Lower leg skin (tissue), 4 donors: ENCODE results near the gene PCED1B. TPM values are rescaled to one million over a fixed set of nuclear protein-coding genes. Genes with fewer than 3 reads are reported as not detected.

ENCODE experiments used
- DNase-seq, 2 donors: peaks; one replicate each; pipeline ENCODE4 v3.0.0-alpha.2; 2019; ENCODE audit warnings: low spot score in 2 of 2
- H3K4me3 ChIP-seq: fragments of 200-600 bp; sonication (generic); 2 replicates; pipeline ENCODE4 v1.5.1; 2017; ENCODE audit warnings: mild to moderate bottlenecking, low read depth; ENCODE audit not compliant: poor library complexity, severe bottlenecking
- POLR2A ChIP-seq, 2 donors: fragments of 450-650 bp; IDR thresholded peaks; one replicate each; pipeline ENCODE4 v1.6.1; 2016 to 2017; ENCODE audit warnings: antibody characterized with exemption in 2 of 2, mild to moderate bottlenecking in 1 of 2, moderate library complexity in 1 of 2
- WGBS, 2 donors: methylation state at CpG; one replicate each; pipeline ENCODE4 v1.1.5; 2018; 5-methylcytosine and 5-hydroxymethylcytosine counted together
- intact Hi-C: fragments of 100-400 bp; cut with DNase I; formaldehyde crosslinking; loops from one replicate; pipeline ENCODE4 v1.15.0; 2023; ENCODE audit warnings: low total_unique reads
- total RNA-seq, 4 donors: library from RNA; depleted of rRNA; stranded (reverse); fragments of >200 nt; gene quantifications; one replicate each; pipeline ENCODE4 v1.1.0, GENCODE V29; 2016
- TF ChIP-seq, protein P1 (sequence below), 3 donors: fragments of 450-650 bp; IDR thresholded peaks; one replicate each; pipeline ENCODE4 v1.5.1; 2016; ENCODE audit warnings: antibody characterized with exemption in 3 of 3, mild to moderate bottlenecking in 3 of 3, moderate library complexity in 2 of 3

The PCED1B gene
- total RNA-seq, 4 donors from 2014 or later, result 0.23 to 3.0 (median 0.73) TPM

DNA sequence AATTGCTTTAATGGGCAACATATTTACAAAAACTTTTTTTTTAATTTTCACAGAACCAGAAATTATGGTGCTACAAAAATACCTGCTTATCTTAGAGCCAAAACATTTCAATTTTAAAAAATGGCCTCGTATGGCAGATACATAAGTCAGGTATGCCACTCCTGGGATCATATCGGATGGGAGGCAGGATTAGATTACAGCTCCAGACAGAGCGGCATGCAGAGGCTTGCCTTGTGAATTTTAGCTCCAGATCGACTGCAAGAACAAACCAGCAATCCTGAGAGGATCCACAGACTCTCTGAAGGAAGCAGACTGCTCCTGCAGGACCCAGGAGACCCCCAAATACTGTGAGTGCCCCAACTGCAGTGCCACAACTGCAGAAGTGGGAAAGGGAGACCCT, 169.7 kb downstream of the PCED1B start:
- intact Hi-C loops, result no loop called here
- H3K4me3 ChIP-seq, result no peak overlapping the region
- TF ChIP-seq, protein P1, sequence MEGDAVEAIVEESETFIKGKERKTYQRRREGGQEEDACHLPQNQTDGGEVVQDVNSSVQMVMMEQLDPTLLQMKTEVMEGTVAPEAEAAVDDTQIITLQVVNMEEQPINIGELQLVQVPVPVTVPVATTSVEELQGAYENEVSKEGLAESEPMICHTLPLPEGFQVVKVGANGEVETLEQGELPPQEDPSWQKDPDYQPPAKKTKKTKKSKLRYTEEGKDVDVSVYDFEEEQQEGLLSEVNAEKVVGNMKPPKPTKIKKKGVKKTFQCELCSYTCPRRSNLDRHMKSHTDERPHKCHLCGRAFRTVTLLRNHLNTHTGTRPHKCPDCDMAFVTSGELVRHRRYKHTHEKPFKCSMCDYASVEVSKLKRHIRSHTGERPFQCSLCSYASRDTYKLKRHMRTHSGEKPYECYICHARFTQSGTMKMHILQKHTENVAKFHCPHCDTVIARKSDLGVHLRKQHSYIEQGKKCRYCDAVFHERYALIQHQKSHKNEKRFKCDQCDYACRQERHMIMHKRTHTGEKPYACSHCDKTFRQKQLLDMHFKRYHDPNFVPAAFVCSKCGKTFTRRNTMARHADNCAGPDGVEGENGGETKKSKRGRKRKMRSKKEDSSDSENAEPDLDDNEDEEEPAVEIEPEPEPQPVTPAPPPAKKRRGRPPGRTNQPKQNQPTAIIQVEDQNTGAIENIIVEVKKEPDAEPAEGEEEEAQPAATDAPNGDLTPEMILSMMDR (IDR thresholded peaks at IDR 0.05), result no peak
- TF ChIP-seq POLR2A (IDR thresholded peaks at IDR 0.05), result no peak
- DNase-seq, result no peak
- 49 to 52% methylated on average over 4 of the region's 4 CpGs for WGBS, 2 donors

DNA sequence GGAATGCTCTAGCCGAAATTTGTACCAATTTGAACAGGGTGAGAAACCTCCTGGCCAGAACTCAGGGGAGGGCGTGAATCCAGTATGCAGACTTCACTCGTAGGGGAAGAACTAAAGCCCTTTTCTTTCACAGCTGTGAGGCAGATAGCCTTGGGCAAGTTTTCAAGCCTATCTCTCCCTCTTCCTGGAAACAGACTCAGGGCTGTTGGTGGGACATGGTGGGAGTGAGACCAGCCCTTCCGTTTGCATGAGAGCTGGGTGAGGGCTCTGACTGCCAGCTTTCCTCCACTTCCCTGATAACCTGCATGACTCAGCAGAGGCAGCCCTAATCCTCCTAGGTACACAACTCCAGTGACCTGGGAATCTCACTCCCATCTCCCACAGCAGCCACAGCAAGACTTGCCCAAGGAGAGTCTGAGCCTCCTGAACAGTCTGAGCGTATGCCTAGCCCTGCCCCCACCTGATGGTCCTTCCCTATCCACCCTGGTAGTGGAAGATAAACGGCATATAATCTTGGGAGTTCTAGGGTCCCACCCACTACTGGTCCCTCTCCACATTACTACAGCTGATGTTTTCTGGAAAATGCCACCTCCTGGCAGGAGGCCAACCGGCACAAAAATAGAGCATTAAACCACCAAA, 170.4 kb downstream of the PCED1B start:
- intact Hi-C loops, result no loop called here
- DNase-seq, result no peak
- TF ChIP-seq, protein P1 (IDR thresholded peaks at IDR 0.05), result no peak
- TF ChIP-seq POLR2A (IDR thresholded peaks at IDR 0.05), result no peak
- WGBS, 2 donors, result 57 to 64% methylated on average over 7 of the region's 7 CpGs
- H3K4me3 ChIP-seq, result no peak overlapping the region

DNA sequence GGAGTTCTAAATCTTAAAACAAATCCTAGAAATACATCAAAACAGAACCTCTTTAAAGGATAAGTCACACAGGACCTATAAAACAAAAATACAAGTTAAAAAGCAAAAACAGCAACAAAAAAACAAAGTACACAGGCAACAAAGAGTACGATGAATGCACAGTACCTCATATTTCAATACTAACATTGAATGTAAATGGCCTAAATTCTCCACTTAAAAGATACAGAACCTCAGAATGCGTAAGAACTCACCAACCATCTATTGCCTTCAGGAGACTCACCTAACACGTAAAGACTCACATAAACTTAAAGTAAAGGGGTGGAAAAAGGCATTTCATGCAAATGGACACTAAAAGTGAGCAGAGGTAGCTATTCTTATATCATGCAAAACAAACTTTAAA, 172.5 kb downstream of the PCED1B start:
- TF ChIP-seq, protein P1 (IDR thresholded peaks at IDR 0.05), result no peak
- no peak for TF ChIP-seq POLR2A (IDR thresholded peaks at IDR 0.05)
- intact Hi-C loops, result no loop called here
- no peak overlapping the region for H3K4me3 ChIP-seq
- WGBS, 2 donors, result 86 to 95% methylated on average over 3 of the region's 3 CpGs
- DNase-seq, result no peak

DNA sequence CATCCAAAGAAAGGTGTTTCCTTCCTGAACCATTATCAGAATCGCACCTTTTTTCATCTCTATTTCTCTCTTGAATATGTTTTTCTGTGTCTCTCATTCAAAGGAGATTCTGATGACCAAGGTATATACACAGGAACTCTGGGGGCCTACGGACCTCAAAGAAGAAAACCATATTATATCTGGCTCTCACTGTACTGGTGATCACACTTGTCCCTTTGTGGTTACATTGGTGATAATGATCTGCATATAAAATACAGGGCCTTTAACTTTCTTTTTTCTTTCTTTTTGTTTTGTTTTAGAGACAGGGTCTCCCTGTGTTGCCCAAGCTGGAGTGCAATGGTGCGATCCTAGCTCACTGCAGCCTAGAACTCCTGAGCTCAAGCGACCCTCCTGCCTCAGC, 185.5 kb downstream of the PCED1B start:
- H3K4me3 ChIP-seq, result no peak overlapping the region
- DNase-seq, result no peak
- 86 to 88% methylated on average over 4 of the region's 4 CpGs for WGBS, 2 donors
- intact Hi-C loops, result loop anchor here (5.0 kb wide), 1 partner anchor 558 kb away; no protein-coding TSS in a partner anchor
- TF ChIP-seq, protein P1 (IDR thresholded peaks at IDR 0.05), result no peak
- no peak for TF ChIP-seq POLR2A (IDR thresholded peaks at IDR 0.05)

DNA sequence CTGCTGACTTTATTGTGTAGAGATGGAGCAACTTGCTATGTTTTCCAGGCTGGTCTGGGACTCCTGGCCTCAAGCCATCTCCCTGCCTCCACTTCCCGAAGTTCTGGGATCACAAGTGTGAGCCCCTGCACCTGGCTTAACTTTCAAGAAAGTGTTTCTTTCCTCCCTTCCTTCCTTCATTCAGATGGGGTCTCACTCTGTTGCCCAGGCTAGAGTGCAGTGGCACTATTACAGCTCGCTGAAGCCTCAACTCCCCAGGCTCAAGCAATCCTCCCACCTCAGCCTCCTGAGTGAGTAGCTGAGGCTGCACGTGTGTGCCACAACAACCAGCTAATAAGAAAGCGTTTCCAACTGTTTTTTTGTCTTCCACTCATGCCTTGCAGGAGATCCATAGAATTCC, 186.0 kb downstream of the PCED1B start:
- no peak for DNase-seq
- intact Hi-C loops, result no loop called here
- H3K4me3 ChIP-seq, result no peak overlapping the region
- 95% methylated on average over 4 of the region's 4 CpGs for WGBS, 2 donors
- TF ChIP-seq POLR2A (IDR thresholded peaks at IDR 0.05), result no peak
- TF ChIP-seq, protein P1 (IDR thresholded peaks at IDR 0.05), result no peak

DNA sequence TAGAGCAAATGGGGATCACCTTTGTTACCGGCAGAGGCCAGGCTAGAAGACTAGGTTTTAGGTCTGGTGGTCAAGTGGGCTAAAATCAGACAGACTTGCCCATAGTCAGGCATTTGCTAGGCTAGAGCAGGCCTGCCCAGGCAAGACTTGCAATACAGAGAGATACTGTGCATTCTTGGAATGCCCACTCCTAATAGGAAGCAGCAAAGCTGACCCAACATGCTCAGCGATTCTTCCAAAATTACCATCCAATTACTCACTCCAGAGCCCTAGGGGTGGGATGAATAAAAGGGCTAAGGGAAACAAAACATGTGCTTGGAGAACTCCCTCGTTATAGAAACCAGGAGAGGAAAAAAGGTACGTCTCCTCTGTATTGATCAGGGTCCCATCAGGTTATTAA, 188.2 kb downstream of the PCED1B start:
- WGBS, 2 donors, result 52 to 62% methylated on average over 4 of the region's 4 CpGs
- no peak overlapping the region for H3K4me3 ChIP-seq
- TF ChIP-seq, protein P1 (IDR thresholded peaks at IDR 0.05), result no peak
- no peak for TF ChIP-seq POLR2A (IDR thresholded peaks at IDR 0.05)
- intact Hi-C loops, result no loop called here
- DNase-seq, result no peak
